Body of pancreas (tissue), 4 donors: ENCODE data around the gene ZFP36L2.

Experiments used
- CTCF ChIP-seq, 7 experiments: fragments of 450-650 bp in 4 of 7; fragments of 200-600 bp in 3 of 7; sonication (generic) in 3 of 7; IDR thresholded peaks; one replicate each; pipeline ENCODE4 v1.5.1; 2016 to 2019; ENCODE audit warnings: antibody characterized with exemption in 7 of 7
- POLR2A ChIP-seq, 3 donors: fragments of 450-650 bp; IDR thresholded peaks; one replicate each; pipeline ENCODE4 v1.6.1; 2016; ENCODE audit warnings: antibody characterized with exemption in 3 of 3, mild to moderate bottlenecking in 2 of 3

- TF ChIP-seq CTCF (IDR thresholded peaks at IDR 0.05), result no peak
- TF ChIP-seq POLR2A (IDR thresholded peaks at IDR 0.05), result no peak
Observed at GRCh38 chr2:43265001-43265400, 38.6 kb upstream of the ZFP36L2 start.
